AG10803 (cell line): ENCODE data around the gene NISCH.

ENCODE experiments used
- DNase-seq: peaks from one replicate; pipeline ENCODE4 v3.0.0; 2010; ENCODE audit warnings: low read depth
- H3K4me3 ChIP-seq: 2 replicates; pipeline ENCODE4 v1.5.1; 2011; ENCODE audit warnings: mild to moderate bottlenecking, low read length, control low read depth
- CTCF ChIP-seq: conservative IDR thresholded peaks from 2 replicates; pipeline ENCODE4 v1.5.1; 2011; ENCODE audit warnings: mild to moderate bottlenecking, low read length, control low read depth, inconsistent platforms

Gene NISCH

GRCh38 chr3:52541050-52541449 lies 85.6 kb downstream of the NISCH start:
- no peak for TF ChIP-seq CTCF
- DNase-seq: no peak

More at GRCh38 chr3:52541050-52541449, 85.6 kb downstream of the NISCH start:
- no peak overlapping the region for H3K4me3 ChIP-seq
